Upper lobe of left lung (tissue), 6 donors: ENCODE data around the gene FGR. TPM values are rescaled to one million over a fixed set of nuclear protein-coding genes. Genes with fewer than 3 reads are reported as not detected.
"Not testable (repeated sequence)": the region's sequence is repeated elsewhere in the genome, so short reads cannot be mapped to it uniquely, and the experiment has no call there.

ENCODE experiments used
- ATAC-seq, 2 donors: fragments of 200-7000 bp; cut with Tn5 transposase; one replicate each; pipeline ENCODE4 v1.9.1; 2022; ENCODE audit warnings: mild to moderate bottlenecking in 2 of 2, moderate library complexity in 2 of 2; ENCODE audit not compliant: low FRiP score in 2 of 2
- DNase-seq, 2 donors: peaks; one replicate each; pipeline ENCODE4 v3.0.0-alpha.2; 2019 to 2020
- H3K27ac ChIP-seq, 4 donors: fragments of 200-600 bp; sonication (generic); one replicate each; pipeline ENCODE4 v1.5.1; 2016 to 2019
- H3K27me3 ChIP-seq, 4 donors: fragments of 200-600 bp; sonication (generic); one replicate each; pipeline ENCODE4 v1.5.1; 2017 to 2019
- H3K36me3 ChIP-seq, 4 donors: fragments of 200-600 bp; sonication (generic); one replicate each; pipeline ENCODE4 v1.5.1; 2016 to 2019
- H3K4me1 ChIP-seq, 4 donors: fragments of 200-600 bp; sonication (generic); one replicate each; pipeline ENCODE4 v1.5.1; 2018 to 2019
- H3K4me3 ChIP-seq, 4 donors: fragments of 200-600 bp; sonication (generic); one replicate each; pipeline ENCODE4 v1.5.1; 2017 to 2019; ENCODE audit warnings: mild to moderate bottlenecking in 2 of 4, moderate library complexity in 1 of 4
- H3K9me3 ChIP-seq, 4 donors: fragments of 200-600 bp; sonication (generic); one replicate each; pipeline ENCODE4 v1.5.1; 2018 to 2019
- EP300 ChIP-seq, 4 donors: sonication (generic); formaldehyde crosslinking; IDR thresholded peaks; one replicate each; pipeline ENCODE4 v1.5.1; 2017; ENCODE audit warnings: antibody characterized with exemption in 4 of 4, control low read depth in 2 of 4
- POLR2A ChIP-seq, 4 donors: fragments of 450-650 bp; IDR thresholded peaks; one replicate each; pipeline ENCODE4 v1.5.1; 2016 to 2017; ENCODE audit warnings: antibody characterized with exemption in 4 of 4, mild to moderate bottlenecking in 2 of 4
- POLR2AphosphoS5 ChIP-seq, 2 donors: sonication (generic); formaldehyde crosslinking; IDR thresholded peaks; one replicate each; pipeline ENCODE4 v1.5.1; 2017; ENCODE audit warnings: antibody characterized with exemption in 2 of 2
- WGBS, 2 donors: methylation state at CpG; one replicate each; pipeline ENCODE4 v1.1.5; 2017 to 2018; 5-methylcytosine and 5-hydroxymethylcytosine counted together
- total RNA-seq, 6 donors: library from RNA; depleted of rRNA in 4 of 6; stranded (reverse); fragments of >200 nt in 4 of 6; gene quantifications; one replicate each; pipeline versions ENCODE4 v1.1.0 to v1.2.1, GENCODE V29; 2016 to 2021
- TF ChIP-seq, protein P1 (sequence below), 6 experiments: fragments of 450-650 bp in 4 of 6; fragments of 200-600 bp in 2 of 6; sonication (generic) in 2 of 6; IDR thresholded peaks; one replicate each; pipeline ENCODE4 v1.5.1; 2016 to 2019; ENCODE audit warnings: antibody characterized with exemption in 6 of 6
- donor health status: DM: no; HTN: no; CAD: no; lungs with moderate emphysema.
- donor health status: DM: no; HTN: yes; CAD: no; lungs with severe emphysema.

The FGR gene
- total RNA-seq, 6 donors from 2014 or later: 59.8 to 234 (median 150) TPM

DNA sequence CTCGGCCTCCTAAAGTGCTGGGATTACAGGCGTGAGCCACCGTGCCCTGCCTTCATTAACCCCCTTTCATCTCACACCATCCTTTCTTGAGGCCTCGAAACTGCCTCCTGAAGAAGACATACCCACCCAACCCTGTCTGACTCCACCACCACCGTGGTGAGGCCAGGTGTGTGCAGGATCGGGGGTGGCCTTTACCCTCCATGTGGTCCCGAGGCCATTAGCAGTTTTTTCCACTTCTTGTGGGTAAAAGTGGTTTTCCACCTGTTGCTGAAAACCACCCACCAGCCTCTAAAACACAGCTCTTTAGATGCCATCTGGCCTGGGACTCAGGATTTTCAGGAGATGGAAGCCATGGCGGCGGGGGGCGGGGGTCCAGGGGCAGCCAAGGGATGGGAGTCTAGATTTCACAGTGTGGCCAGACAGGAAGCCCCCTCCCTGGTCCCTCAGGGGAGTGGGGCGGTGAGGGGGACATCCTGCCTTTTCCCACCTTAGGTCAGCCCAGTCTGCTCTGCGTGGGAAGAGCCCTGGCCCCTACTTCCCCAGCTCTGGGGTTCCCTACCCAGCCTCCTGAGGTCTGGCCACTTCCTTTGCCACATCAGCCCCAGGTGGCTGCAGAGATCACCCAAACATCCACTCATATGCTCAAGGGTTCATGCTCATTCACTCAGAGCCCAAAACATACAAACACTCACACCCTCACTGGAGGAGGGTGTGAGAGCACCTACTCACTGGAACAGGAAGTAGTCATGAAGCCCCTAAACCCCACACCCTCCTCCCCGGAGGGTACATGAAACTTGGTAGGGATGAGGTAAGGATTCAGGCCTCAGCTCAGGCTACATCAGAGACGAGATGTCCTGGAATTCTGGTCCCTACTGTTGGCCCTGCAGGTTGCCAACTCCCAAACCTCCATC lies 2.3 kb downstream of the FGR start:
- ATAC-seq (peak in 1 of 2 donors; percentile 7), DNase-seq (peak; percentile 55 to 74)
- H3K4me3 ChIP-seq: peak overlapping the region; percentile 4 to 54 (median 47)
- no peaks in the 10 kb centered on the region for H3K9me3 ChIP-seq
- no peaks in the 10 kb centered on the region for H3K27me3 ChIP-seq
- peak overlapping the region; percentile 92 to 98 (median 95) for H3K27ac ChIP-seq
- WGBS, 2 donors: 46 to 57% methylated on average over 9 to 14 of the region's 14 CpGs
- H3K4me1 ChIP-seq: peaks cover 66 to 91% (median 78%) of the 10 kb centered on the region in 4 donors
- TF ChIP-seq POLR2AphosphoS5 (IDR thresholded peaks at IDR 0.05) (peak; percentile 12 to 14), POLR2A (IDR thresholded peaks at IDR 0.05) (peak in 1 of 4 donors; percentile 46)
- TF ChIP-seq, protein P1, sequence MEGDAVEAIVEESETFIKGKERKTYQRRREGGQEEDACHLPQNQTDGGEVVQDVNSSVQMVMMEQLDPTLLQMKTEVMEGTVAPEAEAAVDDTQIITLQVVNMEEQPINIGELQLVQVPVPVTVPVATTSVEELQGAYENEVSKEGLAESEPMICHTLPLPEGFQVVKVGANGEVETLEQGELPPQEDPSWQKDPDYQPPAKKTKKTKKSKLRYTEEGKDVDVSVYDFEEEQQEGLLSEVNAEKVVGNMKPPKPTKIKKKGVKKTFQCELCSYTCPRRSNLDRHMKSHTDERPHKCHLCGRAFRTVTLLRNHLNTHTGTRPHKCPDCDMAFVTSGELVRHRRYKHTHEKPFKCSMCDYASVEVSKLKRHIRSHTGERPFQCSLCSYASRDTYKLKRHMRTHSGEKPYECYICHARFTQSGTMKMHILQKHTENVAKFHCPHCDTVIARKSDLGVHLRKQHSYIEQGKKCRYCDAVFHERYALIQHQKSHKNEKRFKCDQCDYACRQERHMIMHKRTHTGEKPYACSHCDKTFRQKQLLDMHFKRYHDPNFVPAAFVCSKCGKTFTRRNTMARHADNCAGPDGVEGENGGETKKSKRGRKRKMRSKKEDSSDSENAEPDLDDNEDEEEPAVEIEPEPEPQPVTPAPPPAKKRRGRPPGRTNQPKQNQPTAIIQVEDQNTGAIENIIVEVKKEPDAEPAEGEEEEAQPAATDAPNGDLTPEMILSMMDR (IDR thresholded peaks at IDR 0.05): no peak
- no peaks in the 10 kb centered on the region for H3K36me3 ChIP-seq

DNA sequence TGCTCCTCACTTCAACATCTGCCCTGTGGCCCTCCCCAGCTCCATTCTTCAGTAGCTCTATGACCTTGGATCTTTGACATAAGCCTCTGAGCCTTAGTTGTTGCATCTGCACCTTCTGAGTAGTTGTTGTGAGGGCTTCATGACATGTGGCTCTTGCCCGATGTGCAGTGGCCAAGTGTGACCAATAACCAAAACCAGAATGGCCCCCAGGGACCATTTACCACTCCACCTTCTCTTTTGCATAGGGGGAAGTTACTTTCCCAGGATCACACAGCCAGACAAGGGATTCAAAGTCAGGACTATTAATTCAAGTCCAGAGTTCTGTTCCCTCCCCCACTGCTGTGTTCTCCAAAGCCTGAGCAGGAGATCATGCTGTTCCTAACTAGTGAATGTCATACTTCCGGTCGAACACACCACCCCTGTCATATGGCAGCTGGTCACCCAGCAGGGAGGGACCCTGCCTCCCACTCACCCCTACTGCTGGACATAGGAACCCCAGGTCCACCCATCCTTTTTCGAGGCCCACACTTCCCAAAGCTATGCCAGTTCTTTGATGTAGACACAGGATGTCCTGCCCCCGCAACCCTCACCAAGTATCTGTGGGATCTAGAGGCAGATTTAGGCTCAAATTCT lies 4.0 kb downstream of the FGR start:
- TF ChIP-seq, protein P1 (IDR thresholded peaks at IDR 0.05): peak in 3 of 6 experiments; percentile 14 to 42 (median 38)
- peak; percentile 85 to 91 for TF ChIP-seq POLR2AphosphoS5 (IDR thresholded peaks at IDR 0.05)
- TF ChIP-seq EP300 (IDR thresholded peaks at IDR 0.05): peak; percentile 67 to 99 (median 90)
- peak in 1 of 4 donors; percentile 43 for TF ChIP-seq POLR2A (IDR thresholded peaks at IDR 0.05)
- ATAC-seq (peak; percentile 61 to 62), DNase-seq (peak in 1 of 2 donors; percentile 82)
- H3K27me3 ChIP-seq: no peaks in the 10 kb centered on the region
- no peaks in the 10 kb centered on the region for H3K9me3 ChIP-seq
- peak overlapping the region in 3 of 4 donors; percentile 5 to 54 (median 7) for H3K4me3 ChIP-seq
- WGBS, 2 donors: 39 to 42% methylated on average over 4 to 5 of the region's 5 CpGs
- H3K27ac ChIP-seq: peak overlapping the region; percentile 92 to 98 (median 95)
- peaks cover 70 to 93% (median 85%) of the 10 kb centered on the region in 4 donors for H3K4me1 ChIP-seq
- H3K36me3 ChIP-seq: no peaks in the 10 kb centered on the region

DNA sequence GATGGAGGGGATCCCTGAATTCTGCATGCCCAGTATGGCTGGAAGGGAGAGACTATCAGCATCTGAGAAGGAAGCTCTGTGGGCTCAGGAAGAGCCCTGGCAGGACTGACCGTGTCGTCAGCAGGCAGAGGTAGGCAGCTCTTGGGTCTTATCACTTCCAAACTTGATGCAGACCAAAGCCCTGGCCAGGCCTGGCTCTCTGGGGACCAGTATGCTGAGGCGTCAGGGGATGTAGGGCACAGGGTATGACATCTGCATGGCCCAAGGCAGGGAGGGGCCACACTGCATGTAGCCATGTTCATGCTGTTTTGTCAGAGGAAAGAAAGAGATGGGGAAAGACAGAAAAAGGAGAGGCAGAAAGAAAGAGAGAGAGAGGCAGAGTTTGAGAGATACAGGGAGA lies 6.3 kb downstream of the FGR start:
- H3K27ac ChIP-seq: peak overlapping the region; percentile 92 to 98 (median 95)
- H3K36me3 ChIP-seq: peaks cover 0 to 10% (median 4%) of the 10 kb centered on the region in 4 donors
- ATAC-seq (no peak), DNase-seq (no peak)
- no peak overlapping the region for H3K4me3 ChIP-seq
- no peak for TF ChIP-seq POLR2A (IDR thresholded peaks at IDR 0.05)
- TF ChIP-seq, protein P1 (IDR thresholded peaks at IDR 0.05): no peak
- TF ChIP-seq POLR2AphosphoS5 (IDR thresholded peaks at IDR 0.05): no peak
- no peak for TF ChIP-seq EP300 (IDR thresholded peaks at IDR 0.05)
- H3K4me1 ChIP-seq: peaks cover 69 to 84% (median 79%) of the 10 kb centered on the region in 4 donors
- H3K9me3 ChIP-seq: no peaks in the 10 kb centered on the region
- no peaks in the 10 kb centered on the region for H3K27me3 ChIP-seq
- WGBS, 2 donors: 47 to 51% methylated on average over 3 of the region's 3 CpGs

DNA sequence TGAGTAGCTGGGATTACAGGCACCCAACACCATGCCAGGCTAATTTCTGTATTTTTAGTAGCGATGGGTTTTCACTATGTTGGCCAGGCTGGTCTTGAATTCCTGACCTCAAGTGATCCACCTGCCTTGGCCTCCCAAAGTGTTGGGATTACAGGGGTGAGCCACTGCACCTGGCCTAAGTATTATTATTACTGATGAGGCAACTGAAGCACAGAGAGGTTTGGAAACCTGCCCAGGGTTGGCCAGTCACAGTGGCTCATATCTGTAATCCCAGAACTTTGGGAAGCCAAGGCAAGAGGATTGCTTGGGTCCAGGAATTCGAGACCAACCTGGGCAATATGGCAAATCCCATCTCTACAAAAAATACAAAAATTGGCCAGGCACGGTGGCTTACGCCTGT lies 7.3 kb downstream of the FGR start:
- not testable (repeated sequence) for H3K4me3 ChIP-seq, ATAC-seq, H3K27me3 ChIP-seq, H3K9me3 ChIP-seq
- 93 to 94% methylated on average over 4 of the region's 4 CpGs for WGBS, 2 donors
- peak in 1 of 2 donors; percentile 16 for DNase-seq
- Histone ChIP-seq H3K4me1 (peaks cover 63 to 82% (median 75%) of the 10 kb centered on the region in 4 donors), H3K27ac (peak overlapping the region; percentile 72 to 98 (median 95)), H3K36me3 (peaks cover 0 to 18% (median 6%) of the 10 kb centered on the region in 4 donors)

DNA sequence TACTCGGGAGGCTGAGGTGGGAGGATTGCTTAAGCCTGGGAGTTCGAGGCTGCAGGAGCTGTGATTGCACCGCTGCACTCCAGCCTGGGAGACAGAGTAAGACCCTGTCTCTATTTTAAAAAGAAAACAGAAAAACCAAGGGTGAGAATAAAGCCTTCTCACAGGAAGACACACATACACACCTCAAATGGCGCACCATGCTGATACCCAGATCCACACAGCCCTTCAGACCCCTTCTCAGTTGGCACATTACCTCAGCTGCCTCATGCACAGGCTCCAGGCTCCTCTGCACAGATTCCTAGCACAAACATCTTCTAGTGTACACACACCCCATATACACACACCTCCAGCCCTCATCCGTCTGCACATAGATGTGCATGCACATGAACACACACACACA lies 7.9 kb downstream of the FGR start:
- DNase-seq (peak in 1 of 2 donors; percentile 21), ATAC-seq (no peak)
- peak overlapping the region; percentile 72 to 98 (median 95) for H3K27ac ChIP-seq
- H3K27me3 ChIP-seq: no peaks in the 10 kb centered on the region
- no peaks in the 10 kb centered on the region for H3K9me3 ChIP-seq
- TF ChIP-seq EP300 (IDR thresholded peaks at IDR 0.05): no peak
- TF ChIP-seq POLR2A (IDR thresholded peaks at IDR 0.05): no peak
- TF ChIP-seq, protein P1 (IDR thresholded peaks at IDR 0.05): no peak
- TF ChIP-seq POLR2AphosphoS5 (IDR thresholded peaks at IDR 0.05): no peak
- H3K4me3 ChIP-seq: no peak overlapping the region
- H3K4me1 ChIP-seq: peaks cover 56 to 82% (median 69%) of the 10 kb centered on the region in 4 donors
- peaks cover 0 to 18% (median 6%) of the 10 kb centered on the region in 4 donors for H3K36me3 ChIP-seq
- 77 to 87% methylated on average over 5 of the region's 5 CpGs for WGBS, 2 donors
